ENCODE measurements around the gene PUS7L. TPM values are rescaled to one million over a fixed set of nuclear protein-coding genes. Genes with fewer than 3 reads are reported as not detected.
"Not testable (repeated sequence)": the region's sequence is repeated elsewhere in the genome, so short reads cannot be mapped to it uniquely, and the experiment has no call there.

Gene PUS7L
- total RNA-seq, 3 donors from 2014 or later, result 7.8 to 13.6 (median 9.2) TPM

GRCh38 chr12:43762596-43762995 lies 4.0 kb upstream of the PUS7L start:
- H3K27me3 ChIP-seq, result no peaks in the 10 kb centered on the region
- TF ChIP-seq CTCF (IDR thresholded peaks at IDR 0.05), result no peak
- no peak for TF ChIP-seq POLR2AphosphoS5 (IDR thresholded peaks at IDR 0.05)
- TF ChIP-seq POLR2A (IDR thresholded peaks at IDR 0.05), result no peak
- peaks cover 0 to 13% of the 10 kb centered on the region in 2 donors for H3K4me1 ChIP-seq
- no peak overlapping the region for H3K4me3 ChIP-seq
- DNase-seq (ENCODE audit: low spot score in 2 of 2), result no peak
- H3K36me3 ChIP-seq, result no peaks in the 10 kb centered on the region
- H3K27ac ChIP-seq, result no peak overlapping the region
- H3K9me3 ChIP-seq, result no peaks in the 10 kb centered on the region
- intact Hi-C loops (cut with DNase I; ENCODE audit: low total_unique reads), result no loop called here

- Histone ChIP-seq H3K9me3 (no peaks in the 10 kb centered on the region), H3K4me3 (no peak overlapping the region), H3K27me3 (no peaks in the 10 kb centered on the region), H3K36me3 (no peaks in the 10 kb centered on the region), H3K27ac (no peak overlapping the region), H3K4me1 (peaks cover 0 to 16% of the 10 kb centered on the region in 2 donors)
- intact Hi-C loops (cut with DNase I; ENCODE audit: low total_unique reads), result no loop called here
- TF ChIP-seq POLR2AphosphoS5 (IDR thresholded peaks at IDR 0.05) (no peak), CTCF (IDR thresholded peaks at IDR 0.05) (no peak), POLR2A (IDR thresholded peaks at IDR 0.05) (no peak)
- DNase-seq (ENCODE audit: low spot score in 2 of 2), result no peak
Observed at GRCh38 chr12:43761500-43761899, 2.9 kb upstream of the PUS7L start.

GRCh38 chr12:43760396-43760795 lies 1.8 kb upstream of the PUS7L start:
- intact Hi-C loops (cut with DNase I; ENCODE audit: low total_unique reads), result no loop called here

GRCh38 chr12:43758247-43758727 lies 303 bp downstream of the PUS7L start:
- H3K36me3 ChIP-seq, result no peaks in the 10 kb centered on the region
- DNase-seq (ENCODE audit: low spot score in 2 of 2), result peak; percentile 22 to 51
- TF ChIP-seq POLR2A (IDR thresholded peaks at IDR 0.05) (no peak), CTCF (IDR thresholded peaks at IDR 0.05) (no peak), POLR2AphosphoS5 (IDR thresholded peaks at IDR 0.05) (no peak)
- peak overlapping the region; percentile 88 to 95 for H3K27ac ChIP-seq
- H3K4me1 ChIP-seq, result peaks cover 0 to 16% of the 10 kb centered on the region in 2 donors
- no peaks in the 10 kb centered on the region for H3K27me3 ChIP-seq
- H3K9me3 ChIP-seq, result no peaks in the 10 kb centered on the region
- intact Hi-C loops (cut with DNase I; ENCODE audit: low total_unique reads), result no loop called here
- H3K4me3 ChIP-seq, result peak overlapping the region; percentile 65 to 82 (median 73)

More at GRCh38 chr12:43760396-43760795, 1.8 kb upstream of the PUS7L start:
- H3K4me1 ChIP-seq, result peaks cover 0 to 16% of the 10 kb centered on the region in 2 donors
- no peaks in the 10 kb centered on the region for H3K9me3 ChIP-seq
- H3K36me3 ChIP-seq, result no peaks in the 10 kb centered on the region
- H3K27me3 ChIP-seq, result no peaks in the 10 kb centered on the region
- peak overlapping the region in 1 of 3 donors; percentile 82 for H3K4me3 ChIP-seq
- DNase-seq (ENCODE audit: low spot score in 2 of 2), result no peak
- TF ChIP-seq CTCF (IDR thresholded peaks at IDR 0.05) (no peak), POLR2A (IDR thresholded peaks at IDR 0.05) (no peak), POLR2AphosphoS5 (IDR thresholded peaks at IDR 0.05) (no peak)
- no peak overlapping the region for H3K27ac ChIP-seq

- Histone ChIP-seq H3K4me3 (no peak overlapping the region), H3K27me3 (no peaks in the 10 kb centered on the region), H3K9me3 (no peaks in the 10 kb centered on the region), H3K4me1 (peaks cover 0 to 7% of the 10 kb centered on the region in 2 donors), H3K36me3 (no peaks in the 10 kb centered on the region), H3K27ac (no peak overlapping the region)
- intact Hi-C loops (cut with DNase I; ENCODE audit: low total_unique reads), result no loop called here
- no peak for DNase-seq (ENCODE audit: low spot score in 2 of 2)
- TF ChIP-seq POLR2A (IDR thresholded peaks at IDR 0.05) (no peak), POLR2AphosphoS5 (IDR thresholded peaks at IDR 0.05) (no peak), CTCF (IDR thresholded peaks at IDR 0.05) (no peak)
Observed at GRCh38 chr12:43754015-43754414, 4.6 kb downstream of the PUS7L start.

GRCh38 chr12:43751360-43751759 lies 7.2 kb downstream of the PUS7L start:
- H3K27ac ChIP-seq; H3K36me3 ChIP-seq; intact Hi-C loops (cut with DNase I; ENCODE audit: low total_unique reads); DNase-seq (ENCODE audit: low spot score in 2 of 2); H3K4me3 ChIP-seq; H3K27me3 ChIP-seq; H3K4me1 ChIP-seq; H3K9me3 ChIP-seq: not testable (repeated sequence)
